Measurements from ENCODE around the gene MPC2. TPM values are rescaled to one million over a fixed set of nuclear protein-coding genes. Genes with fewer than 3 reads are reported as not detected.
"Not testable (repeated sequence)": the region's sequence is repeated elsewhere in the genome, so short reads cannot be mapped to it uniquely, and the experiment has no call there.

MPC2 gene
- total RNA-seq, 1 experiment from 2014 or later = 56.2 TPM

DNA sequence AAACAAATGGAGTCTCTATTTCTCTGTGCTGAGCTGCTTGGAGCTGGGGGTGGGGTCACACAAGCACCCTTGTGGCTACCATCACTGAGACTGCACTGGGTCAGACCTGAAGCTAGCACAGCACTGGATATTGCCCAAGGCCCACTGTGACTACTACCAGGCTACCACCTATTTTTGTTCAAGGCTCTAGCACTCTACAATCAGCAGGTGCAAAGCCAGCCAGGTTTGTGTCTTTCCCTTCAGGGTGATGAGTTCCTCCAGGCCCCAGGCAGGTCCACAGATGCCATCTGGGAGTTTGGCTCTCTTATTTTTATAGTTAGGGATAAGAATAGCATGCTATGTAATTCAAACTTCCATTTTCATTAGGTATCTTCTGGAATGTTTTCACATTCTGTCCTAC is 46.5 kb downstream of the MPC2 start:
- POLR2A ChIA-PET (ENCODE audit: low non-redundant PET) = no interaction called here
- TF ChIP-seq, protein P1, sequence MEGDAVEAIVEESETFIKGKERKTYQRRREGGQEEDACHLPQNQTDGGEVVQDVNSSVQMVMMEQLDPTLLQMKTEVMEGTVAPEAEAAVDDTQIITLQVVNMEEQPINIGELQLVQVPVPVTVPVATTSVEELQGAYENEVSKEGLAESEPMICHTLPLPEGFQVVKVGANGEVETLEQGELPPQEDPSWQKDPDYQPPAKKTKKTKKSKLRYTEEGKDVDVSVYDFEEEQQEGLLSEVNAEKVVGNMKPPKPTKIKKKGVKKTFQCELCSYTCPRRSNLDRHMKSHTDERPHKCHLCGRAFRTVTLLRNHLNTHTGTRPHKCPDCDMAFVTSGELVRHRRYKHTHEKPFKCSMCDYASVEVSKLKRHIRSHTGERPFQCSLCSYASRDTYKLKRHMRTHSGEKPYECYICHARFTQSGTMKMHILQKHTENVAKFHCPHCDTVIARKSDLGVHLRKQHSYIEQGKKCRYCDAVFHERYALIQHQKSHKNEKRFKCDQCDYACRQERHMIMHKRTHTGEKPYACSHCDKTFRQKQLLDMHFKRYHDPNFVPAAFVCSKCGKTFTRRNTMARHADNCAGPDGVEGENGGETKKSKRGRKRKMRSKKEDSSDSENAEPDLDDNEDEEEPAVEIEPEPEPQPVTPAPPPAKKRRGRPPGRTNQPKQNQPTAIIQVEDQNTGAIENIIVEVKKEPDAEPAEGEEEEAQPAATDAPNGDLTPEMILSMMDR (conservative IDR thresholded peaks at IDR 0.05; ENCODE audit: low read depth, low read length) = no peak
- no peak for TF ChIP-seq EZH2 (IDR thresholded peaks at IDR 0.05; ENCODE audit: borderline replicate concordance, low read depth, low read length, poor library complexity, severe bottlenecking)
- no peak for DNase-seq (ENCODE audit: low spot score)
- no peaks in the 10 kb centered on the region for H3K36me3 ChIP-seq (ENCODE audit: insufficient read depth, low read length, poor library complexity, severe bottlenecking)
- H3K9me3 ChIP-seq (ENCODE audit: low read depth, low read length, poor library complexity, severe bottlenecking) = no peaks in the 10 kb centered on the region
- CTCF ChIA-PET = no interaction called here
- no TSS peak for BruUV-seq (replicated peaks)
- no peaks in the 10 kb centered on the region for H3K27me3 ChIP-seq (replicated peaks; ENCODE audit: insufficient read depth, low read depth, low read length, poor library complexity)
- H3K4me3 ChIP-seq (ENCODE audit: low read depth, low read length, poor library complexity, severe bottlenecking) = no peak overlapping the region
- intact Hi-C loops (cut with micrococcal nuclease; ENCODE audit: unreplicated experiment) = no loop called here
- no peak overlapping the region for H3K27ac ChIP-seq (ENCODE audit: low read depth, low read length, poor library complexity, severe bottlenecking)
- H3K4me1 ChIP-seq (ENCODE audit: insufficient read depth, low read length, poor library complexity, severe bottlenecking) = no peaks in the 10 kb centered on the region

DNA sequence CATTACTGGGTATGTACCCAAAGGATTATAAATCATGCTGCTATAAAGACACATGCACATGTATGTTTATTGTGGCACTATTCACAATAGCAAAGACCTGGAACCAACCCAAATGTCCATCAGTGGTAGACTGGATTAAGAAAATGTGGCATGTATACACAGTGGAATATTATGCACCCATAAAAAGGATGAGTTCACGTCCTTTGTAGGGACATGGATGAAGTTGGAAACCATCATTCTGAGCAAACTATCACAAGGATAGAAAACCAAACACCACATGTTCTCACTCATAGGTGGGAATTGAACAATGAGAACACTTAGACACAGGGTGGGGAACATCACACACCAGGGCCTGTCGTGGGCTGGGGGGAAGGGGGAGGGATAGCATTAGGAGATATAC is 49.7 kb downstream of the MPC2 start:
- CTCF ChIA-PET; BruUV-seq (replicated peaks); H3K9me3 ChIP-seq (ENCODE audit: low read depth, low read length, poor library complexity, severe bottlenecking); H3K4me1 ChIP-seq (ENCODE audit: insufficient read depth, low read length, poor library complexity, severe bottlenecking); H3K27ac ChIP-seq (ENCODE audit: low read depth, low read length, poor library complexity, severe bottlenecking); H3K36me3 ChIP-seq (ENCODE audit: insufficient read depth, low read length, poor library complexity, severe bottlenecking); POLR2A ChIA-PET (ENCODE audit: low non-redundant PET); DNase-seq (ENCODE audit: low spot score); H3K27me3 ChIP-seq (replicated peaks; ENCODE audit: insufficient read depth, low read depth, low read length, poor library complexity); intact Hi-C loops (cut with micrococcal nuclease; ENCODE audit: unreplicated experiment); H3K4me3 ChIP-seq (ENCODE audit: low read depth, low read length, poor library complexity, severe bottlenecking): not testable (repeated sequence)

DNA sequence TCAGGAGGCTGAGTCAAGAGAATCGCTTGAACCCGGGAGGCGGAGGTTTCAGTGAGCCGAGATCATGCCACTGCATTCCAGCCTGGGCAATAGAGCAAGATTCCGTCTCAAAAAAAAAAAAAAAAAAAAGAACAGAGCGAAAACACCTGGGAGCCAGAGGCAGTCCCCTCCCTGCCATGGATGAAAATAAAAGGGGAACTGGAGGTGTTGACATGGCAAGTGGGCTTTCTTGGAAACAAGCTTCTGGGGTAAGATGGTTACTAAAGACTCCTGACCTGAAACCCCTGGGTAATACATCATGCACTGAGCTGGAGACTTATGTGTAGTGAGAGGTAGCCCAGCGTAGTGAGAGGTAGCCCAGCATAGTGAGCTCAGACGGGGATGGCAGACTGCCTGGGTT is 54.5 kb downstream of the MPC2 start:
- Histone ChIP-seq H3K27me3 (replicated peaks; ENCODE audit: insufficient read depth, low read depth, low read length, poor library complexity) (no peaks in the 10 kb centered on the region), H3K27ac (ENCODE audit: low read depth, low read length, poor library complexity, severe bottlenecking) (no peak overlapping the region), H3K9me3 (ENCODE audit: low read depth, low read length, poor library complexity, severe bottlenecking) (no peaks in the 10 kb centered on the region), H3K4me1 (ENCODE audit: insufficient read depth, low read length, poor library complexity, severe bottlenecking) (no peaks in the 10 kb centered on the region), H3K36me3 (ENCODE audit: insufficient read depth, low read length, poor library complexity, severe bottlenecking) (no peaks in the 10 kb centered on the region), H3K4me3 (ENCODE audit: low read depth, low read length, poor library complexity, severe bottlenecking) (no peak overlapping the region)
- TF ChIP-seq, protein P1 (conservative IDR thresholded peaks at IDR 0.05; ENCODE audit: low read depth, low read length) = no peak
- no TSS peak for BruUV-seq (replicated peaks)
- intact Hi-C loops (cut with micrococcal nuclease; ENCODE audit: unreplicated experiment) = no loop called here
- POLR2A ChIA-PET (ENCODE audit: low non-redundant PET) = no interaction called here
- CTCF ChIA-PET = no interaction called here
- DNase-seq (ENCODE audit: low spot score) = no peak

DNA sequence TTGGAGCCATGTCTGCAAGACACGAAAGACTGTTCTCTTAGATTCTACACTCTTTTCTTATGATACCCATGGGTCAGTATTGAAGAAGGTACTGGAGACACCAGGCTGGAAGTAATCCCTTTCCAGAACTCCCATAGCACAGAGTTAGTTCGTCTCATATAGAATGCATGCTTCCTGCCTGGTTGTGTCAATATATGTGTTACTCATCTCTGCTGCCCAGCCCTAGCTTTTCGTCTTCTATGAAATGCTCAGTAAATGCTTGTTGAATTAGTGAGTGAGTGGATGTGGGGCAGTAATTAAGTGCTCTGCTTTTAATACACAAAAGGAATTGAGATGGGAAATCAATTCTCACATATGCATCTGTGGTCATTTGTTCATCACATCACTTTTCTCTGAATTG is 55.1 kb downstream of the MPC2 start:
- no peak overlapping the region for H3K4me3 ChIP-seq (ENCODE audit: low read depth, low read length, poor library complexity, severe bottlenecking)
- no peaks in the 10 kb centered on the region for H3K36me3 ChIP-seq (ENCODE audit: insufficient read depth, low read length, poor library complexity, severe bottlenecking)
- no peaks in the 10 kb centered on the region for H3K4me1 ChIP-seq (ENCODE audit: insufficient read depth, low read length, poor library complexity, severe bottlenecking)
- ChIA-PET POLR2A (ENCODE audit: low non-redundant PET) (no interaction called here), CTCF (no interaction called here)
- no peak overlapping the region for H3K27ac ChIP-seq (ENCODE audit: low read depth, low read length, poor library complexity, severe bottlenecking)
- no peak for DNase-seq (ENCODE audit: low spot score)
- intact Hi-C loops (cut with micrococcal nuclease; ENCODE audit: unreplicated experiment) = no loop called here
- TF ChIP-seq EZH2 (IDR thresholded peaks at IDR 0.05; ENCODE audit: borderline replicate concordance, low read depth, low read length, poor library complexity, severe bottlenecking) = no peak
- TF ChIP-seq, protein P1 (conservative IDR thresholded peaks at IDR 0.05; ENCODE audit: low read depth, low read length) = no peak
- no peaks in the 10 kb centered on the region for H3K9me3 ChIP-seq (ENCODE audit: low read depth, low read length, poor library complexity, severe bottlenecking)
- no TSS peak for BruUV-seq (replicated peaks)
- H3K27me3 ChIP-seq (replicated peaks; ENCODE audit: insufficient read depth, low read depth, low read length, poor library complexity) = no peaks in the 10 kb centered on the region
